Rectal smooth muscle tissue (tissue), 1 donor: ENCODE results near the gene CHKA.

Experiments used
- H3K27ac ChIP-seq: one replicate; pipeline ENCODE4 v1.7.0; 2013; ENCODE audit warnings: low read depth, low read length, inconsistent platforms
- H3K27me3 ChIP-seq: one replicate; pipeline ENCODE4 v1.7.0; 2013; ENCODE audit warnings: low read length; ENCODE audit not compliant: control insufficient read depth, insufficient read depth
- H3K36me3 ChIP-seq: one replicate; pipeline ENCODE4 v1.7.0; 2013; ENCODE audit warnings: low read length; ENCODE audit not compliant: control insufficient read depth, insufficient read depth
- H3K4me1 ChIP-seq: one replicate; pipeline ENCODE4 v1.7.0; 2013; ENCODE audit warnings: low read length; ENCODE audit not compliant: control insufficient read depth, insufficient read depth
- H3K4me3 ChIP-seq: one replicate; pipeline ENCODE4 v1.7.0; 2013; ENCODE audit warnings: low read length
- H3K9ac ChIP-seq: one replicate; pipeline ENCODE4 v1.7.0; 2013; ENCODE audit warnings: low read length

Gene CHKA

GRCh38 chr11:68024508-68024907 lies 96.7 kb downstream of the CHKA start:
- no peaks in the 10 kb centered on the region for H3K27me3 ChIP-seq
- no peaks in the 10 kb centered on the region for H3K4me1 ChIP-seq
- H3K27ac ChIP-seq = no peak overlapping the region
- H3K9ac ChIP-seq = no peak overlapping the region
- H3K4me3 ChIP-seq = no peak overlapping the region
- peaks cover 2% of the 10 kb centered on the region for H3K36me3 ChIP-seq

GRCh38 chr11:68022531-68022930 lies 98.7 kb downstream of the CHKA start:
- no peaks in the 10 kb centered on the region for H3K4me1 ChIP-seq
- H3K4me3 ChIP-seq = no peak overlapping the region
- no peak overlapping the region for H3K27ac ChIP-seq
- H3K36me3 ChIP-seq = peaks cover 2% of the 10 kb centered on the region
- no peak overlapping the region for H3K9ac ChIP-seq
- no peaks in the 10 kb centered on the region for H3K27me3 ChIP-seq

- Histone ChIP-seq H3K4me1 (no peaks in the 10 kb centered on the region), H3K27me3 (no peaks in the 10 kb centered on the region), H3K9ac (no peak overlapping the region), H3K36me3 (peaks cover 2% of the 10 kb centered on the region), H3K27ac (no peak overlapping the region), H3K4me3 (no peak overlapping the region)
Observed at GRCh38 chr11:68021167-68021787, 99.9 kb downstream of the CHKA start.

- no peak overlapping the region for H3K27ac ChIP-seq
- no peaks in the 10 kb centered on the region for H3K27me3 ChIP-seq
- no peak overlapping the region for H3K4me3 ChIP-seq
- no peak overlapping the region for H3K9ac ChIP-seq
- peaks cover 2% of the 10 kb centered on the region for H3K36me3 ChIP-seq
- H3K4me1 ChIP-seq = no peaks in the 10 kb centered on the region
Observed at GRCh38 chr11:68020575-68020974, 100.6 kb downstream of the CHKA start.

DNA sequence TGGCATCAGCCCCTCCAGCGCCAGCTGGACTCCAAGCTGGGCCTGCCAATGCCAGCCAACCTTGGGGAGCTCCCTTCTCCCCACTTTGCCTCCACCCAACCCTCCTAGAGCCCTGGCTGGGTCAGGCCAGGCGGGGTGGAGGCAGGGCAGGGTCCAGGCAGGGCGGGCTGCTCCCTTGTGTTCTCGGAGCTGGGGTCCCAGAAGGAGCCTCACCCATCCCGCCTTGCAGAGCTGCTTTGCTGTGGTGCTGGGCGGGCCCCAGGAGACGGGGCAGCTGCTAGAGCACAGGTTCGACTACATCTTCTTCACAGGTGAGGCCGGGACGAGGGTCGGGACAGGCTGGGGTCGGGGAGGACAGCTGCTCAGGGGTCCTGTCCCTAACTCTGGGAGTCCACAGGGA lies 101.7 kb downstream of the CHKA start:
- Histone ChIP-seq H3K9ac (no peak overlapping the region), H3K4me3 (no peak overlapping the region), H3K36me3 (peaks cover 2% of the 10 kb centered on the region), H3K27ac (no peak overlapping the region), H3K27me3 (no peaks in the 10 kb centered on the region), H3K4me1 (no peaks in the 10 kb centered on the region)

GRCh38 chr11:68018730-68019190 lies 102.4 kb downstream of the CHKA start:
- H3K9ac ChIP-seq = no peak overlapping the region
- H3K27ac ChIP-seq = no peak overlapping the region
- no peak overlapping the region for H3K4me3 ChIP-seq
- no peaks in the 10 kb centered on the region for H3K27me3 ChIP-seq
- no peaks in the 10 kb centered on the region for H3K36me3 ChIP-seq
- H3K4me1 ChIP-seq = no peaks in the 10 kb centered on the region

- H3K4me1 ChIP-seq = no peaks in the 10 kb centered on the region
- H3K9ac ChIP-seq = no peak overlapping the region
- H3K27ac ChIP-seq = no peak overlapping the region
- H3K27me3 ChIP-seq = no peaks in the 10 kb centered on the region
- H3K36me3 ChIP-seq = no peaks in the 10 kb centered on the region
- H3K4me3 ChIP-seq = no peak overlapping the region
Observed at GRCh38 chr11:68017980-68018729, 103.0 kb downstream of the CHKA start.

DNA sequence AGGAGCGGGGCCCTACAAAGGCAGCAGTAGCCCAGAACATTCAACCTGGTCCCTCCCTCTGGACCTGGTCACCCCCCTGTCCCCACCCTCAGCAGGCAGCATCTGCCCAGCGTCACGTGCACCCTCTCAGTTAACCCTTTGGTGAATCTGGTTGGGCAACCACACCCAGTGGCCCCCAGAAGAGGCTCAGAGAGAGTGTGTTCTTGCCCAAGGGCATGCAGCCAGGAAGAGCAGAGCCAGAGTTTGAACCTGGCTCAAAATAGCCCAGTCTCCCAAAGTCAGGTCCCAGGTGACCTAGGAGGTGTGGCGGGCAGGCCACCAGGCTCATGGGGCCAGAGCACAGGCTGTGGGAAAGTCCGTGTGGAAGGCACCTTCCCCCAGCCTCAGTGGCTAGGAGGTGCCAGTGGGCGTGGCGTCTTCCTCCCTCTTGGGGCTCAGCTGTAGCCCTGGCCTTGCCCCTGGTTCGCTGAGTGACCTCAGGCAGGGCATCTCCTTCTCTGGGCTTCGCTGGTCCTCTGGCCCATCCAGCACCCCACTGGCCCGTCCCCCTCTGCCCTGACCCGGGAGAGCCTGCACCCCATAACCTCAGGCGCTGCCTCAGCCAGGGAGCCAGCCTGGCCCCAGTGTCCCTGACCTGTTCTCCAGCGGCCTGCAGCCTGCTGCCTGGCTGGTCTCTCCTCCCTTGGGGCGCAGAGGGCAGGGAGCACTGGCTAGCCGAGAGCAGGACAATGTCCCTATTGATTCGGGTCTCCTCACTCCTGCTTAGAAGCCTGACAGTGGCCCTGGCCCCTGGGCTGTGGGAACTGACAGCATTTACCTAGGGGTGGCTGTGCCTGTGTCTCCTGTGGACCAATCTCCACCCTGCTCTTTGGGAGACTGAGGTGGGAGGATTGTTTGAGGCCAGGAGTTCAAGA lies 104.0 kb downstream of the CHKA start:
- H3K4me3 ChIP-seq = no peak overlapping the region
- H3K9ac ChIP-seq = no peak overlapping the region
- no peak overlapping the region for H3K27ac ChIP-seq
- H3K27me3 ChIP-seq = no peaks in the 10 kb centered on the region
- H3K4me1 ChIP-seq = no peaks in the 10 kb centered on the region
- no peaks in the 10 kb centered on the region for H3K36me3 ChIP-seq

DNA sequence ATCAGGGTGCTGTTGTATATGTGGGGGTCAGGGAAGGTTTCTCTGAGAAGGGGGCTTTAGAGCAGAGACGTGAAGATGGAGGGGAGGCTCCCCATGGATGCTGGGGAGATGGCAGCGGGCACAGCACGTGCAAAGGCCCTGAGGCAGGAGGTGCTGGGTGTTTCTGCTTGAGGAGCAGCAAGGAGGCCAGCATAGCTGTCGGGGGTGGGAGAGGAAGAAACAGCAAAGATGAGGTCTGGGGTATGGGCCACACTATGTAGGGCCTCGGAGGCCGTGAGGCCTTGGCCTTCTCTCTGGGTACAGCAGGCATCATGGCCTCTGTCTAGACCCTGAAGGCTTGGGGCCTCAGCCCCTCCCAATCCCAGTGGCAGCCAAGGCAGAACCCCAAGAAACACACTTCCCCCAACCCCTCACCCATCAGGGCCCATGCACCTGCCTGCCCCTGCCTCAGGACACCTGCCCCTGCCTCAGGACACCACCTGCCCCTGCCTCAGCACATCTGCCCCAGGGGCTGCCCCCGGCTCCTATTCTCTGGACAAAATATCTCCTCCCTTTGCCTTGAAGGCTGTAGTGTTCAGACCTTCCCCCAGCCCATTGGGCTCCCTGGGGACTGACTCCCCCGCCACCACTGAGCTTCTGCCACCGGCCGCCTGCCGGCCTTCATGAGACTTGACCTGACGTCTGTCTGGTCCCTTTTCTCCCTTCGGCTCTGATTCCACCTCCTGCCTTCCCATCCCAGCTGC lies 104.9 kb downstream of the CHKA start:
- Histone ChIP-seq H3K27ac (no peak overlapping the region), H3K4me3 (no peak overlapping the region), H3K4me1 (no peaks in the 10 kb centered on the region), H3K9ac (no peak overlapping the region), H3K36me3 (no peaks in the 10 kb centered on the region), H3K27me3 (no peaks in the 10 kb centered on the region)

- Histone ChIP-seq H3K36me3 (no peaks in the 10 kb centered on the region), H3K4me3 (no peak overlapping the region), H3K27ac (no peak overlapping the region), H3K27me3 (no peaks in the 10 kb centered on the region), H3K9ac (no peak overlapping the region), H3K4me1 (peaks cover 4% of the 10 kb centered on the region)
Observed at GRCh38 chr11:68015467-68015866, 105.7 kb downstream of the CHKA start.

GRCh38 chr11:68014947-68015447 lies 106.2 kb downstream of the CHKA start:
- Histone ChIP-seq H3K4me1 (peaks cover 8% of the 10 kb centered on the region), H3K27ac (no peak overlapping the region), H3K4me3 (no peak overlapping the region), H3K9ac (no peak overlapping the region), H3K36me3 (no peaks in the 10 kb centered on the region), H3K27me3 (no peaks in the 10 kb centered on the region)
